NCI-H226 (cell line): ENCODE results near the gene CHCHD3.
"Not testable (repeated sequence)": the region's sequence is repeated elsewhere in the genome, so short reads cannot be mapped to it uniquely, and the experiment has no call there.

Experiments used
- DNase-seq: peaks from one replicate; pipeline ENCODE4 v3.0.0-alpha.2; 2015

Gene CHCHD3

GRCh38 chr7:133040178-133040577, 41.7 kb downstream of the CHCHD3 start:
- DNase-seq = no peak

DNA sequence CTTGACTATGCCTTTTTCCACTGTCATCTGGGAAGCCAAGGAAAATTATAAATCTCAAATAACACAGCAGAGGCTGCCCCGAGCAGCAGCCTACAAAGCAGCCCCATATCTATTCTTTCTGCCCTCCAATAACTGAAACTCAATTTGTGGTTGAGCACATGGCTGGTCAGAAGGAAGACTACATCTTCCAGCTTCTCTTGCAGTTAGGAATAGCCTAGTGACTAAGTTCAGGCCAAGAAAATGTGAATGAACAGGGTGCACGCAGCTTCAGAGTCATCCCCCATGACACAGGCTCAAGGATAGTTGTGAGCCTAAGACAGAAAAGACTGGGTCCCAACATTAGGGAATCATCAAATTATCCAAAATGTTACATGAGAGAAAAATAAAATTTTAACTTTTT, 42.3 kb downstream of the CHCHD3 start:
- DNase-seq = no peak

- no peak for DNase-seq
Observed at GRCh38 chr7:133036289-133036688, 45.6 kb downstream of the CHCHD3 start.

DNA sequence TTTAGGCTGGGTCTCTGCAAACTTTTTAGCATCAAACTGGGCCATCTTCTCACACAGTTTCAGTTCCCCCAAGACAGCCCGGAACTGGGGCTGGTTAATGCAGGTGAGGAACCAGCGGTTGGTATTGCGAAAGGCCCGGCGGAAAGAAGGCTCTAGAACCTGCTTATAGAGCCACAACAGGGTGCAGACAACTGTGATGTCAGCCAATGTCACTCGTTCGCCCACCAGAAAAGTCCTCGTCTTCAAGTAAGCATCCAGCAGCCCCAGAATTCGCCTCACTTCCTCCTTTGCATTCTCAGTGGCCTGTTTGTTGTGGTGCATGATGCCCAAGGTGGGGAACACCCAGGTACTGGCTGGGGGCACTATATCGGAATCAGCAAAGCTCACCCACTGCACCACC, 46.6 kb downstream of the CHCHD3 start:
- not testable (repeated sequence) for DNase-seq

- DNase-seq = no peak
Observed at GRCh38 chr7:133030346-133030745, 51.5 kb downstream of the CHCHD3 start.

GRCh38 chr7:133029463-133029862, 52.4 kb downstream of the CHCHD3 start:
- no peak for DNase-seq

DNA sequence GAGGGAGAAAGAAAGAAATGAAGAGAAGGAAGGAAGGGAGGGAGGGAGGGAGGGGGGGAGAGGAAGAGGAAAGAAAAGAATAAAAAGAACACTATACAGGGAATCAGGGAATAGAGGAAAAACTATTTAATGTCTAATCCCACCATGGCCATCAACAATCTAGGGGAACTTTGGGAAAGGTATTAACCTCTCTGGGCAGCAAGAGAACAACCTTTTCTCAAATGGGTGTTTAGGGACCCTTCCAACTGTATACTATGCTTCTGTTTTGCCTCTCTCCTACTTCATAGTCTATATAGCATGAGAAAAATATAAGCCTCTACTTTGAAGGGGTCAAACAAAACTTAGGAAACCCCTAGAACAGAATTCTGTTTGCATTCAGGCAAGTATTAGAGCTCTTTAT, 54.5 kb downstream of the CHCHD3 start:
- no peak for DNase-seq

DNA sequence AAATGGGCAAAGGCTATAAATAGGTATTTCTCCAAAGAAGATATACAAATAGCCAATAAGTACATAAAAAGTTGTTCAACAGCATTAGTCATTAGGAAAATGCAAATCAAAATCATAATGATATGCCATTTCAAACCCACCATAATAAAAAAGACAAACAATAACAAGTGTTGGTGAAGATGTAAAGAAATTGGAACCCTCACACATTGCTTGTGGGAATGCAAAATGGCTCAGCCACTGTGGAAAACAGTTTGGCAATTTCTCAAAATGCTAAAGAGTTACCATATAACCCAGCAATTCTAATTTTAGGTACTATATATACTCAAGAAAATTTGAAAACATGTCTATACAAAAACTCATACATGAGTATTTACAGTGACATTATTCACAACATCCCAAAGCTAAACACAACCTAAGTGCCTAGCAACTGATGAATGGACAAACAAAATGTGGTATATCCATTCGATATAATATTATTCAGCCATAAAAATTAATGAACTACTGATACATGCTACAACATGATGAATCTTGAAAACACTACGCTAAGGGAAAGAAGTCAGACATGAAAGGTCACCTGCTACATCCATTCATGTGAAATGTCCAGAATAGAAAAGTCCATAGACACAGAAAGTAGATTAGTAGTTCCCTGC, 55.6 kb downstream of the CHCHD3 start:
- DNase-seq = no peak

DNA sequence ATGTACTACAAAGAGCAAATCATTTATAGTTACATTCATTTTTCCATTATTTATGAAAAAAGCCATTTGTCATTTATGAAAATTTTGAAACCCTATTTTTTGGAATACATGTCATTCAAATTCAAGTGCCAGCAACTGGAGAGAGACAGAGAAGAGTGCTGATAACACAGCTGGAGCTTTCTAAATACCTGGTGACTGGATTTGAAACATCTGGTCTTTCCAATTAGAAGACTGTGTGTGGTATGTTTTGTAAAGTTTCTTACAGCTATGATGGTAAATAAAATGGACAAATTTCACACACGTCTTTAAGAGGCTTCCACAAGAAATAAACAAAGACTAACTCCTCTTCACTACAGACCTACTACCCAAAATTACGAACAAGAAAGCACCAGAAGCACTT, 56.8 kb downstream of the CHCHD3 start:
- DNase-seq = no peak

DNA sequence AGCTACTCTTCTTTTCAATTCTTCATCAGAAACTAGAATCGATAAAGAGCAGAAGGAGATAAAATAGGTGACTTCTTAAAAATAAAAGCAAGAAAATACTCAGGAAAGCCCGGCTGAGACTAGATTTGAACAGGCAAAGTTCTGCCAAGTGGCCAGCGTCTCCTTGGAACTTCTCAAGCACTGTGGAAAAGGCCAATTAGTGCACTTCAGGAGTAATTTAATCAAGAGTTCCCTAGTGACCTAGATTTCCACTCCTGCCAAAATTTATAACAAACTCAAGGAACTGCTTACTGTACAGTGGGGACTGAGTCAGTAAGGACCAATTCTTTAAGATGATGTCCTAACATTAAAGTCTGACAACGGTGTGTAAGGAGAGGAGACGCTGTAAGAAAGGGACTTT, 57.3 kb downstream of the CHCHD3 start:
- no peak for DNase-seq

- DNase-seq = no peak
Observed at GRCh38 chr7:133023370-133024071, 58.4 kb downstream of the CHCHD3 start.

GRCh38 chr7:133022661-133023060, 59.2 kb downstream of the CHCHD3 start:
- DNase-seq = no peak

GRCh38 chr7:133021196-133021595, 60.7 kb downstream of the CHCHD3 start:
- DNase-seq = no peak

DNA sequence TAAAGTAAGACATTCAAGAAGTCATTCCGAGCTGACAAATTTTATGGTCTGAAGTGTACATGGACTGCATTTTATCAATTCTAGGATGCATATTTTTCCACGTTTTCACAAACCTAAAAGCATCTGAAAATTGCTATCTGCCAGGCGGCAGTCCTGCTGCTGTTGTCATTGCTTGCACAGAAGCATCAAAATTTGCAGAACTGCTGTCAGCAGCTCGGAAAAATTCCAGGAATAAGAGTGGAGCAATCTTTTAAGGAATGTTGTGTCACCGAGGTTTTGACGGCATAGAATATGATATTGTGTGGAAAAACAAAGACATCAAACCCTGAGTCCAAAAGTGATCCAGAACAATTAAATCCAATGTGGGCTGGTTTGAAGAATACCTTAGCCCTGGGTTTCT, 61.4 kb downstream of the CHCHD3 start:
- DNase-seq = no peak

- no peak for DNase-seq
Observed at GRCh38 chr7:133019590-133019989, 62.3 kb downstream of the CHCHD3 start.

GRCh38 chr7:133016604-133017003, 65.3 kb downstream of the CHCHD3 start:
- no peak for DNase-seq

DNA sequence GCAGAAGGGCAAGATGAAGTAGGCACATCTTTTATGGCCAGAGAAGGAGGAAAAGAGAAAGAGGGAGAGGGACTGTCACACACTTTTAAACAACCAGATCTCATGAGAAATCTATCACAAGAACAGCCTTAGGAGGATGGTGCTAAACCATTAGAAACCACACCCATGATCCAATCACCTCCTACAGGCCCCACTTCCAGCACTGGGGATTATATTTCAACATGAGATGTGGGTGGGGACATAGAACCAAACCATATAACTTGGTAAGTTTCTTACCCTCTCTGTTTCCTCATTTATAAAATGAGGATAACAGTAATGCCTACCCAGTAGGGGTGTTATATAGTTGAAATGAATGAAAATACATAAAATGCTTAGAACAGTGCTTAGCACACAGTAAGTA, 66.0 kb downstream of the CHCHD3 start:
- no peak for DNase-seq

- DNase-seq = no peak
Observed at GRCh38 chr7:133011746-133012145, 70.1 kb downstream of the CHCHD3 start.

- no peak for DNase-seq
Observed at GRCh38 chr7:133009426-133010252, 72.3 kb downstream of the CHCHD3 start.

DNA sequence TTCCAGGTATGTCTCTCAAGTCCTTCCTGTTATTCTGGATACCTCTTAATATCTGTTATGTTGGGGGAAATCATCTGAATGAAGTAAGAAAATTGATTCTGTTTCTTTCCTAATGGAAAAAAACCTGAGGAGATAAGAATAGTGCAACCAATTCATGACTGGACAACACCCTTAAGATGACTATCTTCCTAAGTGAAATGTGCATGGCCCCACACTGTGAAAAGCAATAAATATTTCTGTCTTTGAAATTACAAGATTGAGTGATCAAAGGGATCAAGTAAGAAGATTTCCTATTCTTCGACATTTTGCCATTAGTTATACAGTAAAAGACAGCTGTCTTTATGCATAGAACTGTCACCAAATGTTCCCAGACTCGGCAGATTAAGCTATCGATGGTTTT, 73.9 kb downstream of the CHCHD3 start:
- DNase-seq = no peak

DNA sequence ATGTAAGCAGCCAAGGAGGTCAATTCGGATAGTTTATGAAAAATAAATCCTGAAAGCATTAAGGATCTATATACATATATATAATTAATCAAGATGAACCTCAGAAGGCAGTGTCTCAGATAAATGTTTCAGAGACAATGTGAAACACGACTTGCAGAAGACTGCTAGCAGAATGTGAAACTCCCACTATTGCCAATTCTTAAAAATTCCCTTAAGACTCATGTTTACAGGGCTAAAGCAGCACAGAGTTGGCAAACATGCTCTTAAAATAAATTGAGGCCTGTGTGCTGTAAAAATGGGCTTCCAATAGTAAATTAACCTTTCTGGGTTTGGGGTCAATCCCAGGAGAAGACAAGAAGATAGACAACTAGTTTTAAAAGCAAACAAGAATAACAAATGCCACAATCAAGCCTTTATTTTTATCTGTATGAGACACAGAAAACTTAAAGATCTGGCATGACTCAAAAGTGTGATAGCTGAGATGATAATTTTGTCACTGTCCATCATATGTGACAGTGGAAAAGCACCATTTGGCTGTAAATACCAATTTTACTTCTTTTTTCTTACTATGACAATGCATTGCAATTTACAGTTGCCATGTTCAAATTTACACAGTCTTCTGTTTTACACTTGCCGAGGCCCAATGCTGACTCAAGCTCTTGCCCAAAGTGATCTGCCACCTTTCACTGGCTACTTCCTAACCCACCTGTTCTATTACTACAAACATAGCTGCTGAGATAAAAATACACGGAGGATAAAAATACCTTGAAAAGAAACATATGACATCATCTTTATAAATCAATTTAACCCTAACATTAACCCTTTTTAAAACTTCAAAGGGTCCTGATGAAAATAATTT, 78.6 kb downstream of the CHCHD3 start:
- DNase-seq = no peak

GRCh38 chr7:133001727-133002126, 80.2 kb downstream of the CHCHD3 start:
- no peak for DNase-seq

DNA sequence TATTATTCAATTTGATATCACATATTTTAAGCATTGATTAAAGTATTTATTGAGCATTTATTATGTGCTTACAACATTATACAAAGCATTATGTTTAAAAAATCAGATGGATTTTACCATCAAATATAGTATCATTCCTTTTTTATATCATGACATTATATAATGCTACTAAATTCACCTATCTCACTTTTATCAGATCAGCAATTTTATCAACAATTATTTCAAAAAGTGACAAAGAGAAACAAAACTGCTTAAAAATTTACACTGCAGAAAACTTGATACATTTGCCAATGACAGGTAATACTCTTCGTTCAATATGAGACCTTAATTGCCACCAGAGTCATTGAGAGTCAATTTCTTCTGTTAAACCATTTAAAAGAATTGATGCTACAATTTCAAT, 82.0 kb downstream of the CHCHD3 start:
- DNase-seq = no peak
